ENCODE measurements around the gene SUSD6.
A peak's percentile ranks its signal among the peaks of the same experiment; 100 is the strongest.

SUSD6 gene

GRCh38 chr14:69676723-69677122 is 65.3 kb downstream of the SUSD6 start:
- no peak for DNase-seq (ENCODE audit: low read depth in 1 of 2, low spot score in 1 of 2)
- H3K4me3 ChIP-seq (replicated peaks; ENCODE audit: insufficient read depth, low read length), result no peak overlapping the region
- no peak overlapping the region for H3K27ac ChIP-seq (replicated peaks)
- TF ChIP-seq, protein P1, sequence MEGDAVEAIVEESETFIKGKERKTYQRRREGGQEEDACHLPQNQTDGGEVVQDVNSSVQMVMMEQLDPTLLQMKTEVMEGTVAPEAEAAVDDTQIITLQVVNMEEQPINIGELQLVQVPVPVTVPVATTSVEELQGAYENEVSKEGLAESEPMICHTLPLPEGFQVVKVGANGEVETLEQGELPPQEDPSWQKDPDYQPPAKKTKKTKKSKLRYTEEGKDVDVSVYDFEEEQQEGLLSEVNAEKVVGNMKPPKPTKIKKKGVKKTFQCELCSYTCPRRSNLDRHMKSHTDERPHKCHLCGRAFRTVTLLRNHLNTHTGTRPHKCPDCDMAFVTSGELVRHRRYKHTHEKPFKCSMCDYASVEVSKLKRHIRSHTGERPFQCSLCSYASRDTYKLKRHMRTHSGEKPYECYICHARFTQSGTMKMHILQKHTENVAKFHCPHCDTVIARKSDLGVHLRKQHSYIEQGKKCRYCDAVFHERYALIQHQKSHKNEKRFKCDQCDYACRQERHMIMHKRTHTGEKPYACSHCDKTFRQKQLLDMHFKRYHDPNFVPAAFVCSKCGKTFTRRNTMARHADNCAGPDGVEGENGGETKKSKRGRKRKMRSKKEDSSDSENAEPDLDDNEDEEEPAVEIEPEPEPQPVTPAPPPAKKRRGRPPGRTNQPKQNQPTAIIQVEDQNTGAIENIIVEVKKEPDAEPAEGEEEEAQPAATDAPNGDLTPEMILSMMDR (IDR thresholded peaks at IDR 0.05; ENCODE audit: insufficient read depth, low read length), result no peak
- TF ChIP-seq SPI1 (IDR thresholded peaks at IDR 0.05; ENCODE audit: borderline replicate concordance, low read depth), result no peak
- TF ChIP-seq GABPA (IDR thresholded peaks at IDR 0.05; ENCODE audit: low read depth), result no peak
- TF ChIP-seq POLR2AphosphoS5 (IDR thresholded peaks at IDR 0.05; ENCODE audit: low read depth), result no peak
- no peak for TF ChIP-seq REST (IDR thresholded peaks at IDR 0.05; ENCODE audit: insufficient replicate concordance, low read depth)
- no peaks in the 10 kb centered on the region for H3K27me3 ChIP-seq (ENCODE audit: insufficient read depth, poor library complexity, severe bottlenecking)

GRCh38 chr14:69680297-69680696 is 68.9 kb downstream of the SUSD6 start:
- Histone ChIP-seq H3K27me3 (ENCODE audit: insufficient read depth, poor library complexity, severe bottlenecking) (no peaks in the 10 kb centered on the region), H3K27ac (replicated peaks) (no peak overlapping the region), H3K4me3 (replicated peaks; ENCODE audit: insufficient read depth, low read length) (no peak overlapping the region)
- no peak for DNase-seq (ENCODE audit: low read depth in 1 of 2, low spot score in 1 of 2)
- TF ChIP-seq REST (IDR thresholded peaks at IDR 0.05; ENCODE audit: insufficient replicate concordance, low read depth) (no peak), SPI1 (IDR thresholded peaks at IDR 0.05; ENCODE audit: borderline replicate concordance, low read depth) (no peak), GABPA (IDR thresholded peaks at IDR 0.05; ENCODE audit: low read depth) (no peak), POLR2AphosphoS5 (IDR thresholded peaks at IDR 0.05; ENCODE audit: low read depth) (no peak)
- TF ChIP-seq, protein P1 (IDR thresholded peaks at IDR 0.05; ENCODE audit: insufficient read depth, low read length), result no peak

DNA sequence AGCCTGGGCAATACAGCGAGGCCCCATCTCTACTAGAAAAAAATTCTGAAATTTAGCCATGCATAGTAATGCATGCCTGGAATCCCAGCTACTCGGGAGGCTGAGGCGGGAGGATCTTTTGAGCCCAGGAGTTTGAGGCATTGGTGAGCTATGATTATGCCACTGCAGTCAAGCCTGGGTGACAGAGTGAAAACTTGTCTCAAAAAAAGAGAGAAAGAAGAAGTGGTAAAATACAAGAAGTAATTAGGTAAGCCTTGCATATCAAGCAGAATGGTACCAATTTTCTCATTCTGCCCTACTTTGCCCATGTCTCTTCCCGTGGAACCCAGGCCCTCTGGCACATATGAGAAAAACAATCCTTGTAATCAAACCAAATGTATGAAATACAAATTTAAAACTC is 70.7 kb downstream of the SUSD6 start:
- Histone ChIP-seq H3K27ac (replicated peaks) (no peak overlapping the region), H3K27me3 (ENCODE audit: insufficient read depth, poor library complexity, severe bottlenecking) (no peaks in the 10 kb centered on the region), H3K4me3 (replicated peaks; ENCODE audit: insufficient read depth, low read length) (no peak overlapping the region)
- no peak for DNase-seq (ENCODE audit: low read depth in 1 of 2, low spot score in 1 of 2)
- peak; percentile 45; the same call in 1 of the 2 replicates for TF ChIP-seq SPI1 (IDR thresholded peaks at IDR 0.05; ENCODE audit: borderline replicate concordance, low read depth)
- TF ChIP-seq POLR2AphosphoS5 (IDR thresholded peaks at IDR 0.05; ENCODE audit: low read depth), result no peak
- TF ChIP-seq REST (IDR thresholded peaks at IDR 0.05; ENCODE audit: insufficient replicate concordance, low read depth), result no peak
